HepG2 (cell line): ENCODE data around the gene TKFC. TPM values are rescaled to one million over a fixed set of nuclear protein-coding genes. Genes with fewer than 3 reads are reported as not detected.

Source experiments
- DMAP1 ChIP-seq: IDR thresholded peaks from 2 replicates; pipeline ENCODE4 v1.6.1; 2016
- DPF2 ChIP-seq: sonication (generic); formaldehyde crosslinking; IDR thresholded peaks from 2 replicates; pipeline ENCODE4 v1.4.0; 2020; ENCODE audit warnings: mild to moderate bottlenecking, low read depth, missing genetic modification reagents, borderline replicate concordance
- FOSL2 ChIP-seq: sonication (generic); formaldehyde crosslinking; IDR thresholded peaks from 2 replicates; pipeline ENCODE4 v1.4.0; 2020; ENCODE audit warnings: missing genetic modification reagents
- FOXK1 ChIP-seq: sonication (generic); formaldehyde crosslinking; IDR thresholded peaks from 2 replicates; pipeline ENCODE4 v1.4.0; 2020; ENCODE audit warnings: low read depth, missing genetic modification reagents, borderline replicate concordance
- GATAD1 ChIP-seq: IDR thresholded peaks from 2 replicates; pipeline ENCODE4 v1.6.1; 2016; ENCODE audit warnings: missing genetic modification reagents, missing compliant biosample characterization
- HDAC2 ChIP-seq: sonication (generic); formaldehyde crosslinking; IDR thresholded peaks from 2 replicates; pipeline ENCODE4 v1.4.0; 2020; ENCODE audit warnings: missing genetic modification reagents
- HNRNPH1 ChIP-seq: fragments of 200-400 bp; formaldehyde crosslinking; optimal IDR thresholded peaks from 2 replicates; pipeline ENCODE3; 2017; ENCODE audit warnings: mild to moderate bottlenecking, low read depth, low read length
- HNRNPLL ChIP-seq: fragments of 200-400 bp; formaldehyde crosslinking; IDR thresholded peaks from 2 replicates; pipeline ENCODE4 v1.6.1; 2017; ENCODE audit warnings: mild to moderate bottlenecking, low read depth, low read length; ENCODE audit not compliant: poor library complexity, severe bottlenecking
- LCORL ChIP-seq, 2 experiments: fragments of 450-650 bp in 1 of 2; sonication (generic) in 1 of 2; formaldehyde crosslinking in 1 of 2; IDR thresholded peaks; 2 replicates each; pipeline versions ENCODE4 v1.5.0 to v1.6.1; 2017 to 2020; ENCODE audit warnings: antibody characterized with exemption in 1 of 2, missing genetic modification reagents in 1 of 2
- MIER2 ChIP-seq: IDR thresholded peaks from 2 replicates; pipeline ENCODE4 v1.6.1; 2016; ENCODE audit warnings: missing biosample characterization, missing genetic modification reagents
- NONO ChIP-seq, 2 experiments: fragments of 450-650 bp in 1 of 2; sonication (generic) in 1 of 2; formaldehyde crosslinking in 1 of 2; IDR thresholded peaks in 1 of 2; conservative IDR thresholded peaks in 1 of 2; 2 replicates each; pipeline versions ENCODE4 v1.6.1 to v1.8.0; 2017 to 2022; ENCODE audit warnings: mild to moderate bottlenecking in 1 of 2, missing genetic modification reagents in 1 of 2, moderate library complexity in 1 of 2
- PRPF4 ChIP-seq: fragments of 200-400 bp; formaldehyde crosslinking; IDR thresholded peaks from 2 replicates; pipeline ENCODE4 v1.6.1; 2016; ENCODE audit warnings: low read length, low read depth; ENCODE audit not compliant: poor library complexity, severe bottlenecking
- RFX5 ChIP-seq: IDR thresholded peaks from 2 replicates; pipeline ENCODE4 v1.6.1; 2011; ENCODE audit warnings: low read depth, low read length, improper control_type of control experiment
- SMARCE1 ChIP-seq: fragments of 450-650 bp; IDR thresholded peaks from 2 replicates; pipeline ENCODE4 v1.6.1; 2017; ENCODE audit warnings: borderline replicate concordance
- SYNCRIP ChIP-seq: fragments of 200-400 bp; formaldehyde crosslinking; IDR thresholded peaks from 2 replicates; pipeline ENCODE4 v1.6.1; 2018; ENCODE audit warnings: mild to moderate bottlenecking, low read depth, low read length; ENCODE audit not compliant: insufficient read depth
- ZFP90 ChIP-seq: sonication (generic); formaldehyde crosslinking; IDR thresholded peaks from 2 replicates; pipeline ENCODE4 v1.8.0; 2022; ENCODE audit warnings: missing genetic modification reagents, mild to moderate bottlenecking, inconsistent platforms, borderline replicate concordance
- ZNF17 ChIP-seq: sonication (generic); formaldehyde crosslinking; IDR thresholded peaks from 2 replicates; pipeline ENCODE4 v1.5.0; 2020; ENCODE audit warnings: mild to moderate bottlenecking, missing genetic modification reagents
- ZNF317 ChIP-seq: sonication (generic); formaldehyde crosslinking; IDR thresholded peaks from 2 replicates; pipeline ENCODE4 v1.5.0; 2020; ENCODE audit warnings: mild to moderate bottlenecking, missing genetic modification reagents
- ZNF367 ChIP-seq: sonication (generic); formaldehyde crosslinking; IDR thresholded peaks from 2 replicates; pipeline ENCODE4 v1.4.0; 2020; ENCODE audit warnings: missing genetic modification reagents, borderline replicate concordance
- ZNF564 ChIP-seq: sonication (generic); formaldehyde crosslinking; IDR thresholded peaks from 2 replicates; pipeline ENCODE4 v1.8.1; 2023; ENCODE audit warnings: mild to moderate bottlenecking, missing genetic modification reagents
- ZNF570 ChIP-seq: sonication (generic); formaldehyde crosslinking; IDR thresholded peaks from 2 replicates; pipeline ENCODE4 v1.4.0; 2020; ENCODE audit warnings: mild to moderate bottlenecking, missing genetic modification reagents, borderline replicate concordance
- ZNF572 ChIP-seq: sonication (generic); formaldehyde crosslinking; IDR thresholded peaks from 2 replicates; pipeline ENCODE4 v1.5.1; 2020; ENCODE audit warnings: mild to moderate bottlenecking, missing genetic modification reagents
- ZNF597 ChIP-seq: sonication (generic); formaldehyde crosslinking; IDR thresholded peaks from 2 replicates; pipeline ENCODE4 v1.5.0; 2020; ENCODE audit warnings: missing genetic modification reagents
- ZNF776 ChIP-seq: sonication (generic); formaldehyde crosslinking; IDR thresholded peaks from 2 replicates; pipeline ENCODE4 v1.4.0; 2020; ENCODE audit warnings: mild to moderate bottlenecking, missing genetic modification reagents
- polyA plus RNA-seq, 8 experiments: library from polyadenylated mRNA; depleted of rRNA in 3 of 8; stranded (reverse) in 7 of 8; unstranded in 1 of 8; fragments of >200 nt; fragmentation: Illumina TruSeq in 4 of 8; extraction: Trizol in 4 of 8; gene quantifications; 2 replicates each; pipeline versions ENCODE4 v1.2.1 to v1.2.3, GENCODE V29; 2011 to 2016; ENCODE audit warnings: low read depth in 4 of 8, missing spikeins in 1 of 8, mixed read lengths in 1 of 8; ENCODE audit not compliant: insufficient read depth in 1 of 8
- total RNA-seq, 5 experiments: library from RNA; depleted of rRNA; stranded (reverse); fragments of >200 nt; fragmentation: Illumina TruSeq; extraction: Trizol; gene quantifications; 2 replicates each; pipeline ENCODE4 v1.2.3, GENCODE V29; 2016; ENCODE audit warnings: low read depth in 1 of 5
- TF ChIP-seq, protein P1 (sequence below): sonication (generic); formaldehyde crosslinking; IDR thresholded peaks from 2 replicates; pipeline ENCODE4 v1.4.0; 2020; ENCODE audit warnings: mild to moderate bottlenecking, missing genetic modification reagents
- TF ChIP-seq, protein P2 (sequence below): IDR thresholded peaks from 2 replicates; pipeline ENCODE4 v1.6.1; 2016
- TF ChIP-seq, protein P3 (sequence below): sonication (generic); formaldehyde crosslinking; IDR thresholded peaks from 2 replicates; pipeline ENCODE4 v1.5.0; 2020; ENCODE audit warnings: mild to moderate bottlenecking, missing genetic modification reagents

TKFC gene
- total and polyA plus RNA-seq, 2 of the 13 experiments (the other 11 are each of a cell fraction or from before 2014, with no cell fraction given): 147 to 197 TPM

- TF ChIP-seq DPF2 (no peak), FOXK1 (CRISPR knock-in tag) (no peak; the same call in 1 of the 2 replicates), ZNF564 (CRISPR knock-in tag) (0 out of 2 replicates have a peak, but pooled peaks have one; percentile 41), ZNF367 (CRISPR knock-in tag) (no peak), ZNF317 (CRISPR knock-in tag) (no peak), ZNF597 (CRISPR knock-in tag) (no peak), HDAC2 (no peak), HNRNPH1 (no peak), ZNF572 (CRISPR knock-in tag) (no peak), NONO (IDR thresholded peaks at IDR 0.05) (no peak), NONO (CRISPR knock-in tag; conservative IDR thresholded peaks at IDR 0.05) (no peak), FOSL2 (CRISPR knock-in tag) (peak; percentile 44), PRPF4 (no peak), DMAP1 (CRISPR knock-in tag) (peak; percentile 48; the same call in 1 of the 2 replicates), ZNF570 (CRISPR knock-in tag) (no peak), SMARCE1 (no peak), LCORL (IDR thresholded peaks at IDR 0.05) (no peak), LCORL (CRISPR knock-in tag; IDR thresholded peaks at IDR 0.05) (peak; percentile 66; the same call in 1 of the 2 replicates), GATAD1 (CRISPR knock-in tag) (peak; percentile 43; the same call in 1 of the 2 replicates), RFX5 (no peak), SYNCRIP (no peak), ZFP90 (CRISPR knock-in tag) (no peak), HNRNPLL (no peak), ZNF17 (CRISPR knock-in tag) (no peak), MIER2 (no peak), ZNF776 (CRISPR knock-in tag) (no peak)
- TF ChIP-seq, protein P1, sequence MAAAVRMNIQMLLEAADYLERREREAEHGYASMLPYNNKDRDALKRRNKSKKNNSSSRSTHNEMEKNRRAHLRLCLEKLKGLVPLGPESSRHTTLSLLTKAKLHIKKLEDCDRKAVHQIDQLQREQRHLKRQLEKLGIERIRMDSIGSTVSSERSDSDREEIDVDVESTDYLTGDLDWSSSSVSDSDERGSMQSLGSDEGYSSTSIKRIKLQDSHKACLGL (CRISPR knock-in tag): no peak
- TF ChIP-seq, protein P2, sequence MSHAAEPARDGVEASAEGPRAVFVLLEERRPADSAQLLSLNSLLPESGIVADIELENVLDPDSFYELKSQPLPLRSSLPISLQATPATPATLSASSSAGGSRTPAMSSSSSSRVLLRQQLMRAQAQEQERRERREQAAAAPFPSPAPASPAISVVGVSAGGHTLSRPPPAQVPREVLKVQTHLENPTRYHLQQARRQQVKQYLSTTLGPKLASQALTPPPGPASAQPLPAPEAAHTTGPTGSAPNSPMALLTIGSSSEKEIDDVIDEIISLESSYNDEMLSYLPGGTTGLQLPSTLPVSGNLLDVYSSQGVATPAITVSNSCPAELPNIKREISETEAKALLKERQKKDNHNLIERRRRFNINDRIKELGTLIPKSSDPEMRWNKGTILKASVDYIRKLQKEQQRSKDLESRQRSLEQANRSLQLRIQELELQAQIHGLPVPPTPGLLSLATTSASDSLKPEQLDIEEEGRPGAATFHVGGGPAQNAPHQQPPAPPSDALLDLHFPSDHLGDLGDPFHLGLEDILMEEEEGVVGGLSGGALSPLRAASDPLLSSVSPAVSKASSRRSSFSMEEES: no peak
- TF ChIP-seq, protein P3, sequence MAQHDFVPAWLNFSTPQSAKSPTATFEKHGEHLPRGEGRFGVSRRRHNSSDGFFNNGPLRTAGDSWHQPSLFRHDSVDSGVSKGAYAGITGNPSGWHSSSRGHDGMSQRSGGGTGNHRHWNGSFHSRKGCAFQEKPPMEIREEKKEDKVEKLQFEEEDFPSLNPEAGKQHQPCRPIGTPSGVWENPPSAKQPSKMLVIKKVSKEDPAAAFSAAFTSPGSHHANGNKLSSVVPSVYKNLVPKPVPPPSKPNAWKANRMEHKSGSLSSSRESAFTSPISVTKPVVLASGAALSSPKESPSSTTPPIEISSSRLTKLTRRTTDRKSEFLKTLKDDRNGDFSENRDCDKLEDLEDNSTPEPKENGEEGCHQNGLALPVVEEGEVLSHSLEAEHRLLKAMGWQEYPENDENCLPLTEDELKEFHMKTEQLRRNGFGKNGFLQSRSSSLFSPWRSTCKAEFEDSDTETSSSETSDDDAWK (CRISPR knock-in tag): no peak
Measured at GRCh38 chr11:61336171-61336935, 3.3 kb downstream of the TKFC start (continued).
